GM12801 (cell line): ENCODE data around the gene ADAMTS13.
A peak's percentile ranks its signal among the peaks of the same experiment; 100 is the strongest.

Experiments used
- TF ChIP-seq, protein P1 (sequence below): IDR thresholded peaks from one replicate; pipeline ENCODE4 v1.5.1; 2011; ENCODE audit warnings: control low read depth; ENCODE audit not compliant: insufficient read length; ENCODE audit errors: extremely low read depth

ADAMTS13 gene

GRCh38 chr9:133406480-133407307 lies 15.5 kb upstream of the ADAMTS13 start:
- TF ChIP-seq, protein P1, sequence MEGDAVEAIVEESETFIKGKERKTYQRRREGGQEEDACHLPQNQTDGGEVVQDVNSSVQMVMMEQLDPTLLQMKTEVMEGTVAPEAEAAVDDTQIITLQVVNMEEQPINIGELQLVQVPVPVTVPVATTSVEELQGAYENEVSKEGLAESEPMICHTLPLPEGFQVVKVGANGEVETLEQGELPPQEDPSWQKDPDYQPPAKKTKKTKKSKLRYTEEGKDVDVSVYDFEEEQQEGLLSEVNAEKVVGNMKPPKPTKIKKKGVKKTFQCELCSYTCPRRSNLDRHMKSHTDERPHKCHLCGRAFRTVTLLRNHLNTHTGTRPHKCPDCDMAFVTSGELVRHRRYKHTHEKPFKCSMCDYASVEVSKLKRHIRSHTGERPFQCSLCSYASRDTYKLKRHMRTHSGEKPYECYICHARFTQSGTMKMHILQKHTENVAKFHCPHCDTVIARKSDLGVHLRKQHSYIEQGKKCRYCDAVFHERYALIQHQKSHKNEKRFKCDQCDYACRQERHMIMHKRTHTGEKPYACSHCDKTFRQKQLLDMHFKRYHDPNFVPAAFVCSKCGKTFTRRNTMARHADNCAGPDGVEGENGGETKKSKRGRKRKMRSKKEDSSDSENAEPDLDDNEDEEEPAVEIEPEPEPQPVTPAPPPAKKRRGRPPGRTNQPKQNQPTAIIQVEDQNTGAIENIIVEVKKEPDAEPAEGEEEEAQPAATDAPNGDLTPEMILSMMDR, result peak; percentile 11

DNA sequence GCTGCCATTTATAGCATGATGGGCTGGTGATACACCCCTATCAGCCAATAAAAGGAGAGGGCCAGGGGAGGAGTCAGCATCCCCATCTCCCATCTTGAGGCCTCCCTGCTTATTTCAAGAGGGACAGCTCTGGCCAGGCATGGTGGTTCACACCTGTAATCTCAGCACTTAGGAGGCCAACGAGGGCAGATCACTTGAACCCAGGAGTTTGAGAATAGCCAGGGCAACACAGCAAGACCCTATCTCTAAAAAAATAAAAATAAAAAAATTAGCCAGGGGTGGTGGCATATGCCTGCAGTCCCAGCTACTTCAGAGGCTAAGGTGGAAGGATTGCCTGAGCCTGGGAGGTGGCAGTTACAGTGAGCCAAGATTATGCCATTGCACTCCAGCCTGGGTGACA lies 14.1 kb upstream of the ADAMTS13 start:
- TF ChIP-seq, protein P1, result no peak

- TF ChIP-seq, protein P1, result no peak
Measured at GRCh38 chr9:133415170-133415569, 7.0 kb upstream of the ADAMTS13 start.

DNA sequence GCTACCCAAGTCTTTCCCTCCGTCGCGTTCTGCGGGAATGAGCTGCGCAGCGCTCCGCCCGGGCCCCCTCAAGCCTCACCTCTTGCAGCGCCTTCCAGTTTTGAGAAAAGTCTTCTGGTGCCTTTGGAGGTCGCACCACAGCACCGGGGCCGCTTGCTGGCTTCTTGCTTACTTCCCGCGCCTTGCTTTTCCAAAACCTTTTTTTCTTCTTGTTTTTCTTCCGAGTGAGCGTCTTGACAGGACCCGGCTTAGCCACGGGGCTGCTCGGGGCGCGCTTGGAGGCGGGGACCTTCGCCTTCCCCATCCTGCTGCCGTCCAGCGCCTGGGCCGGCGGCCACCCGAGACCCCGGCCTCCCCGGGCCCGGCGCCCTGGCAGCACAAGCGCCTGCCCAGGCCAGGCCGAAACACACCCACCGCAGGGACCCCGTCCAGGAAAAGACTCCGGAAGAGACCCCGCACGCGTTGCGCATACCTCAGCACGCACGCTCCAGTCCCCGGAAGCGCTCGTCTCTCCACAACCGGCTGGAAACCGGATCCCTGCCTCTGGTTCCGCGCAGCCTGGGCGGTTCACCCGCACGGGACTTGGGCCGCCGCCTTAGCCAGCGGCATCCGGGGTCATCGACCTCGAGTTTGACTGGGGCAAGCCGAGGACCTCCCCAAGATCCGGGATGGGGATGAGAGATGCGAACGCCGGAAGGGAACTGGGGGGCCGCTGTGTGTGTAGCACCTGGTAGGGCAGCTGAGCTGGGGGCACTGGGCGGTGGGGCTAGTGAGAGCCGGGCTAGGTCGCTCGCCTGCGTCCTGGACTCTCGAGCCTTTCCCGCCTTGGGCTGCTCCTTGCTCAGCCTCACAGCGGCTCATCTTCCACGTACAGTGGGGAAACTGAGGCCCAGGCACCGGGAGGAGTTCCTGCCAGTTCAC lies 4.4 kb upstream of the ADAMTS13 start, which contains the start of gene REXO4:
TSS of gene REXO4 (minus strand) at position 470 of the 921 bp plus-strand sequence. CDS start at position 304, 166 bp downstream.
- TF ChIP-seq, protein P1, result no peak

GRCh38 chr9:133419005-133419404 lies 3.2 kb upstream of the ADAMTS13 start:
- TF ChIP-seq, protein P1, result no peak

DNA sequence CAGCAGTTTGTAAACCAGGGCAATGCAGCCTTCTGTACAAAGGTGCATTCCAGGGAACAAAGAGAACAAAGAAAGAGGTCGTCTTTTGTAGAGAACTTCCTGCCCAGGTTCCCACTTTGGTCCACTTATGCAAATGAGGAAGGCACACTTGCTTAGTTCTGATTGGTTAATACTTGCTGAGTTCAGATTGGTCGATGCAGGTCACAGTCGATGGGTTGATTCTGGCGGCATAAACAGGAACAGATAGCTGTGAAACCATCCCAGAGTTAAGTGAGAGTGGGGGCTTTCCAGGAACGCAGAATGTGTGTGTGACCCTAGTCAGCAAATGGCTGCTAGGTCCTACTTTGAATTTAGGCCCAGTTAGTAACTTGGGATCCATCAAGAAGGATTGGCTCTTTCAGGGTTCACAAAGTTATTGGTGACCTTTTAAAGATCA lies 1.8 kb upstream of the ADAMTS13 start:
- TF ChIP-seq, protein P1, result no peak

DNA sequence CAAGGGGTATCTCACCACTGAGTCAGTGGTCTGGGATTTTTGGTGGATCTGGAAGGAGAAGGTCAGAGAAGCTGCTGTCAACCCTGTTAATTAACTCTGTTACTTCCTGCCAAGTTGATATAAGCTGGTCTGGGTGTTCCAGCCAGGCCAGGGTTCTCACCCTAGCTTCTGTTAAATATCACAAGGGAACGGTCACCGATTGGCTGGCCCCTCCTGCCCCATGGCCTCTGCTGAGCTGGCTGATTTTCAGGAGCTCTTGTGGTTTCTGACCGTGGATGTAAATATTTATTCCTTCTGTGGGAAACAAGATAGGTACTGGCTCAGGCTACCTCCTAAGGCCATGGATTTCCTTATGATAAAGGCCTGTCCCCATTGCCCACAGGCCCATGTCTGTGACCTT lies 1.0 kb downstream of the ADAMTS13 start:
- TF ChIP-seq, protein P1, result no peak
